GM19468 (cell line): Measurements from ENCODE around the gene EID3.
A peak's percentile ranks its signal among the peaks of the same experiment; 100 is the strongest.
"Not testable (repeated sequence)": the region's sequence is repeated elsewhere in the genome, so short reads cannot be mapped to it uniquely, and the experiment has no call there.

Experiments
- ATAC-seq: cut with Tn5 transposase; IDR thresholded peaks from one replicate; pipeline ENCODE4 v1.9.1; 2021; ENCODE audit warnings: mild to moderate bottlenecking, moderate library complexity, moderate number of reproducible peaks; ENCODE audit not compliant: unreplicated experiment; ENCODE audit errors: extremely low read depth

Gene EID3

DNA sequence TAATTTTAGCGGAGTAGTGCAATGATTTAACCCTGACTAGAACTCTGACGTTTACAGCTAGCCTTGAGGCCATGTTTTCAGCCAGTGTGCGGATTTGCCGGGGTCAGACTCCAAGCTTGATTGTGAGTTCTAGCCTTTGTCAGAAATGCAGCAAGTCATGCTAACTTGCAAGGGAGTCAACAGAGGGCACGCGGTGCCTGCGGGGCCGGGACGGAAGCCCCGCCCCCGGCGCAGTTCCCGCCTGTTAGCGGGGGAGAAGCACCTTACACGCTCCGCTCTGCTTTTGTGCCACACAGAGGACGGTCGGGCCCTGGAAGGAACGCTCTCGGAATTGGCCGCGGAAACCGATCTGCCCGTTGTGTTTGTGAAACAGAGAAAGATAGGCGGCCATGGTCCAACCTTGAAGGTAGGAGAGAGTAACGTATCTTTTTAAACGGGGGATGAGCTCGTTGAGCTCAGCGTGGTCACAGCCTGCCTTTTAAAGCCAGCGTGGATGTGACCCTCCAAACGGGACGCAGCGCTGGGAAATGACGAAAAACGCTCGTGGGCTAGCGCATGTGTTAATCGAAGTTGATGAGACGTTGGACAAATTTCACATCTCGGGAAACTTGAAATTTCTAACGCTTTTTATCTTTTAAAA, 14.8 kb upstream of the EID3 start:
- ATAC-seq, result peak; percentile 54

- no peak for ATAC-seq
Measured at GRCh38 chr12:104290320-104290719, 13.2 kb upstream of the EID3 start.

DNA sequence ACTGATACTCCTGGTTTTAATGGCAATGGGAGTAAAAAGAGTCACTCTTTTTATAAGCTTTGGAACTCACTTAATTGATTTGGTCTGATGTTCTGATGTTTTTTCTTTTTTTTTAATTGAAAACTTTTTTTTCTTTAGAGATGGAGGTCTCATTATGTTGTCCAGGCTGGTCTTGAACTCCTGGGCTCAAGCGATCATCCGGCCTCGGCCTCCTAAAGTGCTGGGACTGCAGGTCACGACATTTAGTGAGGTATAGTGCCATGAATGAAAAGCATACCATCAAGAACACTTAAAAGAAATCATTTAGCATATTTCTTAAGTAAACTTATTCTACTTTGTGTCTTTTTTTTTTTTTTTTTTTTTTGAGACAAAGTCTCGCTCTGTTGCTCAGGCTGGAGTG, 12.7 kb upstream of the EID3 start:
- no peak for ATAC-seq

DNA sequence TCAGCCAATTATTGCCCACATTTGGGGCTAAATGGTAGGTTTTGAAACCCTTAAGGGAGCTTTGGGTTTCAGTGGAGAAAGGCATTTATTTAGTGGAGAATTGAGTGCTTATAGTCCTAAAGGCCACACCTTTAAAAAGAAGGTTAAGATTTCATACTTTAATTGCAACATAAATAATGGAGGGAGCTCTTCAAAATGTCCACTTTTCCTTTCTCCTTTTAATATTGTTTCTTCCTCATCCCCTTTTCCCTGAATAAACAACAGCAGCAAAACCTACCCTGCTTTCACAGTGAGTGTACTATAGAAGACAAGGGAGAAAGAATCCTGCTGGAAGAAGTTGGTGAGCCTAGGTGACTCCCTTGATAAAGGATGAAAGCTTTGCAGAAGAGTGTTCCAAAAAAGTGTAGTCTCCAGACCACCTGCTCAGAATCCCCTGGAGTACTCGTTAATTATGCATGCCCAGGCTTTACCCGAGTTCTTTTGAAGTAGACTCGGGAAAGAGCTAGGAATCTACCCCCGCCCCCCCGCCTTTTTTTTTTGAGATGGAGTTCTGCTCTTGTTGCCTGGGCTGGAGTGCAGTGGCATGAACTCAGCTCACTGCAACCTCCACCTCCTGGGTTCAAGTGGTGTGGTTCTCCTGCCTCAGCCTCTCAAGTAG, 11.5 kb upstream of the EID3 start:
- ATAC-seq, result no peak

DNA sequence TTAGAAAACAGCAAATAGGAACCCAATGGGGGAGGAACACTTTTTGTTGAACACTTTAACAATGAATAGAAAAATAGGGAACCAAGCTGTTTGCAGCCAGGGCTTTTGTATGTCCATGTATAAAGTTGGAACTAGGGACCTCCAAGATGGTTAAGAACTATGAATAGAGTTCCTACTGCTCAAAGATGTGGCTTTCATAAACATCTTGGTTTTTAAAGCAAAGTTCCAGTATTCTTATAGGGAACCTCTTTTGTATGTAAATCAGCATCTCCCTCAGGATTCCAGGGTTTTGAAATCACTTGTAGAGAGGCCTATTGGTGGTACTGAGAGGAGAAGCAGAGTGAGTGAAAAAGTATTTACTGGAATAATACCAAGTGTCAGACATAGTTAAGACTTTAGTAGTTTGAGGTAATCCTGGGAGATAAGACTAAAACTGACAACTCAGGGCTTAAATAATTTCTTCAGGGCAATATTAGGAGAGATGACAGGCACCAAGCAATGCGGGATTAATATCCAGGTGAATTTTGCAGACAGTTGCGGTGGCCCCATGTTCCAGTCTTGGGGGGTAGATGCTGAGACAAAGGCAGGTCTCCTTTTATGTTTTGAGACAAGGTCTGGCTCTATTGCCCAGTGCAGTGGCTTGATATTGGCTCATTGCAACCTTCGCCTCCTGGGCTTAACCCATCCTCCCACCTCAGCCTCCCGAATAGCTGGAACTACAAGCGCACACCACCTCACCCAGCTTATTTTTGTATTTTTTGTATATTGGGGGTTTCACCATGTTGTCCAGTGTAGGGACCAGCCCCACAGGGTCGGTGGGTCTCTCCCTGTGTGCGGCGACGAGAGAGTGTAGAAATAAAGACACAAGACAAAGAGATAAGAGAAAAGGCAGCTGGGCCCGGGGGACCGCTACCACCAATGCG, 10.4 kb upstream of the EID3 start:
- ATAC-seq, result no peak

DNA sequence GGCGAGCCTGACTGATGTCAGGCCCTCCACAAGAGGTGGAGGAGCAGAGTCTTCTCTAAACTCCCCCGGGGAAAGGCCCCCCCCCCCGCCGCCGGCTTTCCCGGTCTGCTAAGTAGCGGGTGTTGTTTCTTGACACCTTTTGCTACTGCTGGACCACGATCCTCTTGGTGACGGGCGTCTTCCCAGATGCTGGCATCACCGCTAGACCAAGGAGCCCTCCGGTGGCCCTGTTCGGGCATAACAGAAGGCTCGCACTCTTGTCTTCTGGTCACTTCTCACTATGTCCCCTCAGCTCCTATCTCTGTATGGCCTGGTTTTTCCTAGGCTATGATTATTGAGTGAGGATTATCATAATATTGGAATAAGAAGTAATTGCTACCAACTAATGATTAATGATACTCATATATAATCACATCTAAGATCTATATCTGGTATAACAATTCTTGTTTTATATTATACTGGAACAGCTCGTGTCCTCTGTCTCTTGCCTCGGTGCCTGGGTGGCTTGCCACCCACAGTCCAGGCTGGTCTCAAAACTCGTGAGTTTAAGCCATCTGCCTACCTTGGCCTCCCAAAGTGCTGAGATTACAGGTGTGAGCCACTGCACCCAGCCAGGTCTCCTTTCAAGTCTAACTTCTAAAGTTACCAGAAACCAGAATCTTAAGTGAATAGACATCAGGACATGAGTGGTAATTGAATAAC, 9.2 kb upstream of the EID3 start:
- ATAC-seq, result not testable (repeated sequence)

DNA sequence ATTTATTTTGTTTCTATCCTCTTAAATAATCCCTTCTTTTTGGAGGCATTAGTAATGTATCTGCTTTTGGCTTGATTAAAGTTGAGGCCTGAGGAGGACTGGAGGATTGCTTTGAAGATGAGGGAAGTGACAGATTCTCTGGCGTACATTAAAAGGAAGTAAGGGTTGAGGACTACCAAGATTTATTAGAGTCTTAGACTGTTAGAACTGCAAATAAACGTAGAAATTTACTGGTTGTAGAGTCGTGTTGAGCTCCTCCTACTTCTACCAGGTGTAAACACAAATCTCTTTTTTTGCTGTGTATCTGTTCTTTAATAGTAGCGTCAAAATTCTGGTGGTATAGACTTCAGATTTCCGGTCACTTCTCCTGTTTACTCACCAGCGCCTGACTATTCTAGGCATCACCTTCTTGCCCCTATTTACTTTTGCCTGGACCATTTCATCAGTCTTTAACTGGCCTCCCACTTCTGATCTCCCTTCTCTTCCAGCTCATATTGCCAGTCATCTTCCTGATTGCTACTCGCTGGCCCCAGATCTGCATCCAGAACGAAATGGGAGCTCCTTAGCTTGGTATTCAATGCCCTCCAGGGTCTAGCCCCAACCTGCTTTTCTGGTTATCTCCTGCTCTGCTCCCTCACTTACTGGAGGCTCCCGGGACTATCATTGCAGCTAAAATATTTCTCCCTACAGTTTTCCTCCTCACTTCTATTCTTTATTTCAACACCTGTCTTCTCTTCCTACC, 8.4 kb upstream of the EID3 start:
- no peak for ATAC-seq

GRCh38 chr12:104295954-104296353, 7.6 kb upstream of the EID3 start:
- no peak for ATAC-seq

- no peak for ATAC-seq
Measured at GRCh38 chr12:104296718-104297117, 6.8 kb upstream of the EID3 start.

GRCh38 chr12:104297477-104298113, 5.9 kb upstream of the EID3 start:
- ATAC-seq, result no peak

GRCh38 chr12:104299842-104300481, 3.6 kb upstream of the EID3 start:
- ATAC-seq, result no peak

DNA sequence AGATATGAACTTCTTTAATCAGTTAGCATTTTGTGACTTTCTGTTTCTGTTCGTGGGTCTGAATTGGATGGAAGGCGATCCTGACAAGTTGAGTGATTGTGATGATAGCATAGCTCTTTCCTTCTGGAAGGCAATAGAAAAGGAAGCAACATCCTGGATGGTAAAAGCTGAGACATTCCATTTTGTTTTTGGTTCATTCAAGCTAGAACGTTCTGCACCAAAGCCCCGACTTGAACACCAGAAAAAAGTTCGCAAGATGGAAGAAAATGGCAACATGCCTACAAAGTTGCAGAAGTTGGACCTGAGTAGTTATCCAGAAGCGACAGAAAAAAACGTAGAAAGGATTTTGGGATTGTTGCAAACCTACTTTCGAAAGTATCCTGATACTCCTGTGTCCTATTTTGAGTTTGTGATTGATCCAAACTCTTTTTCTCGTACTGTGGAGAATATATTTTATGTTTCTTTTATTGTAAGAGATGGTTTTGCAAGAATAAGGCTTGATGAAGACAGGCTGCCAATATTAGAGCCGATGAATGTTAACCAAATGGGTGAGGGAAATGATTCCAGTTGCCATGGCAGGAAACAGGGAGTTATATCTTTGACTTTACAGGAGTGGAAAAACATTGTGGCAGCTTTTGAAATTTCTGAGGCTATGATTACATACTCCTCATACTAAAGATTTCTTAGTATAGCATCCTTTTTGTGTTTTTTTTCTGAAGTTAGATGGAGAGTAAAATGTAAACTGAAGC, 896 bp downstream of the EID3 start:
- no peak for ATAC-seq

GRCh38 chr12:104305349-104305748, 1.8 kb downstream of the EID3 start:
- ATAC-seq, result no peak

DNA sequence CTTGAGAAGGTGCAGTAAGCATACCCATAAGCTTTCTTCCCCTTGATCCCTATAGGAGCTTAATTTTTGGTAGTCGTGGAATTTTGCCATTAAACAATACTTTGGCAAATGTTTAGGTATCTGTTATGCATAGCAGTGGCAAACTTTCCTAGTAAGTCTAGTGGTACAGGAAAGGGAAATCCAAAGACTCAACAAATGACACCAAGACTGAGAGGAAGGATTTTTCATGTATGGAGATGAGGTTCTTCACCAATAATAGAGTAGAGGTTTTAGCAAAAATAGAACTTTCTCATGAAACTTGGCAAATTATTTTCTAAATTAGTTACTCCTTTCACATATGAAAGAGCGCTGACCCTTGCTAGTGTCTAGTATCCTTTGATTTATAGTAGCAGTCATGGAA, 2.8 kb downstream of the EID3 start:
- ATAC-seq, result no peak

DNA sequence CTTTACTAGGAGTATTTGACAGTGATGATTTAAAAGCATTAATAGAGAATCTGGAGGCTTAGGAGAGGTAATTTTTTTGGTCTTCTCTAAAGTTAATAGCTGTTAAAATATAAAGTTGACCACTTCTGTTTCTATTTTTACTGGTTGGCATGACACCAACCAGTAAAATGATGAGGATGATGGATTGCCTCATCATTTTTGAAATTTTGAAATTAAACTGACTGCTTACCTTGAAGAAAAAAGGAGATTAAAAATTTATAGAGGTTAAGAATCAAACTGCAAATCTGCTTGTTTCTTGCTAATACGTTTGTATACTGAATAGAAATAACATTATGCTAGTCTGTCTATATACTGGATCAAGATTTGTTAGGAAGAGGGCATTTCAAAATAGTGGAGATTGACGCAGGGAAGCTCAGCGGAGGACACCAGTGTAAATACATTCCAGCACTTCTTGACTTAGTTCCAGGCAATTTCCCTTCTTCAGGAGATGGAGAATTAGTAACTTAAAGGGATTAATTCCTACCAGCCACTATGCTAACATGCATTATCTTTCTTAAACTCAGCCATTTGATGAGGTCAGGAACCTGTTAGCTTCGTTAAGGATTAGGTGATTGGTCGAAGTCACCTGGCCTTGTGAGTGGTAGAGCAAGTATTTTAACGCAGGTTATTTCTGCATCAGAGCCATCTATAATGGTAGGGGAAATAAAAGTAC, 3.6 kb downstream of the EID3 start:
- no peak for ATAC-seq

DNA sequence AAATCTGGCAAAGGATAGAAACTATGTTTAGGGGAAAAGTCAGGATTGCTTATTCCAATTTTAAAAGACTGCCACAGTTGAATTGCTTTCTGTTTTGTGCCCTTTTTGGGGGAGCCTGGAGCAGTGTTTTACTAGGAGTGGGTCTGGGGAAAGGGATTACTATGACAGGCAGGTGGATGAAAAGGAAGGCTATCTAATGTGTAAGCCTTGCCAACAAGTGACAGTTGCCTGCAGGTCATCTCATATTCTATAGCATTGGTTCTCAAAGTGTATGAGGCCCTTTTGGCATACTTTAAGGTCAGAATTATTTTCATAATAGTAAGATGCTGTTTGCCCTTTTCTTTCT, 4.1 kb downstream of the EID3 start:
- ATAC-seq, result no peak

GRCh38 chr12:104309446-104309993, 6.0 kb downstream of the EID3 start:
- no peak for ATAC-seq
